K562 (cell line): ENCODE results near the gene TPO. TPM values are rescaled to one million over a fixed set of nuclear protein-coding genes. Genes with fewer than 3 reads are reported as not detected.

Source experiments
- AFF4 ChIP-seq: sonication (generic); formaldehyde crosslinking; IDR thresholded peaks from 2 replicates; pipeline ENCODE4 v1.8.0; 2023; ENCODE audit warnings: mild to moderate bottlenecking, missing genetic modification reagents
- ARID3A ChIP-seq: IDR thresholded peaks from 2 replicates; pipeline ENCODE4 v1.6.1; 2012; ENCODE audit warnings: low read depth, low read length, improper control_type of control experiment, borderline replicate concordance
- CREB3 ChIP-seq: fragments of 450-650 bp; conservative IDR thresholded peaks from 2 replicates; pipeline ENCODE4 v1.6.1; 2016; ENCODE audit warnings: missing genetic modification characterization, low read depth, mild to moderate bottlenecking, missing compliant biosample characterization, moderate library complexity
- DEAF1 ChIP-seq: fragments of 450-650 bp; formaldehyde crosslinking; IDR thresholded peaks from 2 replicates; pipeline ENCODE4 v1.4.0; 2020; ENCODE audit warnings: mild to moderate bottlenecking, moderate library complexity
- ELF1 ChIP-seq: fragments of 200-800 bp; sonication (Bioruptor generic); IDR thresholded peaks from 2 replicates; pipeline ENCODE4 v1.6.1; 2016; ENCODE audit warnings: missing genetic modification characterization, missing compliant biosample characterization
- HNRNPK ChIP-seq: fragments of 200-400 bp; formaldehyde crosslinking; IDR thresholded peaks from one replicate; pipeline ENCODE4 v1.6.1; 2018; ENCODE audit warnings: mild to moderate bottlenecking, low read depth, low read length; ENCODE audit not compliant: poor library complexity, severe bottlenecking
- RBM14 ChIP-seq: fragments of 200-400 bp; formaldehyde crosslinking; IDR thresholded peaks from 2 replicates; pipeline ENCODE4 v1.6.1; 2018; ENCODE audit warnings: low read depth, mild to moderate bottlenecking, low read length, moderate library complexity, borderline replicate concordance; ENCODE audit not compliant: insufficient read depth
- SOX6 ChIP-seq: fragments of 450-650 bp; IDR thresholded peaks from 2 replicates; pipeline ENCODE4 v1.6.1; 2014; ENCODE audit warnings: mild to moderate bottlenecking
- ZBED1 ChIP-seq: IDR thresholded peaks from 2 replicates; pipeline ENCODE4 v1.6.1; 2014
- ZNF134 ChIP-seq: fragments of 250-450 bp; sonication (Bioruptor Pico); conservative IDR thresholded peaks from 2 replicates; pipeline ENCODE4 v1.4.0; 2020
- ZNF253 ChIP-seq: fragments of 250-450 bp; sonication (Bioruptor Pico); conservative IDR thresholded peaks from 2 replicates; pipeline ENCODE4 v1.6.1; 2021; ENCODE audit warnings: mild to moderate bottlenecking
- ZNF277 ChIP-seq: fragments of 250-450 bp; sonication (Bioruptor Pico); IDR thresholded peaks from 2 replicates; pipeline ENCODE4 v1.8.0; 2022; ENCODE audit warnings: inconsistent platforms, mild to moderate bottlenecking, moderate library complexity, borderline replicate concordance
- ZNF586 ChIP-seq: fragments of 450-650 bp; formaldehyde crosslinking; conservative IDR thresholded peaks from 2 replicates; pipeline ENCODE4 v1.4.0; 2020; ENCODE audit warnings: mild to moderate bottlenecking, moderate library complexity
- polyA plus RNA-seq, 8 experiments: library from polyadenylated mRNA; depleted of rRNA in 4 of 8; stranded (reverse) in 5 of 8; unstranded in 3 of 8; fragments of >200 nt; fragmentation: Nextera tagmentation in 2 of 8; fragmentation: Illumina TruSeq in 1 of 8; extraction: Ambion mirVana in 2 of 8; extraction: Trizol in 1 of 8; gene quantifications; 2 replicates each; pipeline versions ENCODE4 v1.2.1 to v1.2.3, GENCODE V29; 2011 to 2014; ENCODE audit warnings: inconsistent platforms in 1 of 8, missing spikeins in 1 of 8
- total RNA-seq, 7 experiments: library from RNA; depleted of rRNA in 6 of 7; stranded (reverse); fragments of >200 nt in 6 of 7; fragmentation: Illumina TruSeq in 2 of 7; extraction: Trizol in 2 of 7; gene quantifications; 2 replicates each; pipeline versions ENCODE4 v1.2.1 to v1.2.3, GENCODE V29; 2011 to 2021; ENCODE audit warnings: low replicate concordance in 1 of 7

Gene TPO
- total and polyA plus RNA-seq, 9 of the 15 experiments (the other 6 are each of a cell fraction or from before 2014, with no cell fraction given) = not detected

GRCh38 chr2:1567556-1568344 is 154.5 kb downstream of the TPO start (continued):
- TF ChIP-seq AFF4 (no peak), ZBED1 (no peak), HNRNPK (no peak), ZNF134 (no peak), ZNF277 (CRISPR knock-in tag) (no peak), ZNF253 (CRISPR knock-in tag) (no peak), ARID3A (no peak), CREB3 (tag) (no peak), ELF1 (tag) (no peak), DEAF1 (CRISPR knock-in tag) (no peak), RBM14 (no peak), SOX6 (no peak), ZNF586 (CRISPR knock-in tag) (no peak)
